GM19328 (cell line): ENCODE results near the gene GTSE1.
A peak's percentile ranks its signal among the peaks of the same experiment; 100 is the strongest.

Experiments used
- ATAC-seq: cut with Tn5 transposase; IDR thresholded peaks from one replicate; pipeline ENCODE4 v1.9.1; 2021; ENCODE audit warnings: mild to moderate bottlenecking, moderate library complexity; ENCODE audit not compliant: unreplicated experiment

GTSE1 gene

DNA sequence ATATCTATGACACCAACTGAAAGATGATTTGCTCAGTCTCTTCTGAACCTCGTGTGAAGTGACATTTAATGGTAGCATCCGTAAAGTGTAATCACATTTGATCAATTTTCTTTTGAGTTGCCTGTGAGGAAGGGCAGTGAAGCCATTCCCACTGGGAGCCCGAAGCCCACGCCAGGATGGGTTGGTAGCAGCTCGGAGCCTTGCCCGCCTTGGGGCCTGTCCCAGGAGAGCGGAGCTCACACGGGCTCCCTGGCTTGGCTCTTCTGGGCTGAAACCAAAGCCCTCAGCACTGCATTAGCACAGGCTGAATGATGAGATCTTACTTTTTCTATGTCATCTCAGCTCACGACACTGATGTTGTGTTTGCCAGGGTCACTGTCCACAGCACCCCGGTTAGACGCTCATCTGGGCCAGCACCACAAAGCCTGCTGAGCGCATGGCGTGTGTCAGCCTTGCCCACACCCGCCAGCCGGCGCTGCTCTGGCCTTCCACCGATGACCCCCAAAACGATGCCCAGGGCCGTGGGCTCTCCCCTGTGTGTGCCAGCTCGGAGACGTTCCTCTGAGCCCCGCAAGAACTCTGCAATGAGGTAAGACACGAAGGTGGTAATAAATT is 29.5 kb downstream of the GTSE1 start:
- ATAC-seq: no peak

DNA sequence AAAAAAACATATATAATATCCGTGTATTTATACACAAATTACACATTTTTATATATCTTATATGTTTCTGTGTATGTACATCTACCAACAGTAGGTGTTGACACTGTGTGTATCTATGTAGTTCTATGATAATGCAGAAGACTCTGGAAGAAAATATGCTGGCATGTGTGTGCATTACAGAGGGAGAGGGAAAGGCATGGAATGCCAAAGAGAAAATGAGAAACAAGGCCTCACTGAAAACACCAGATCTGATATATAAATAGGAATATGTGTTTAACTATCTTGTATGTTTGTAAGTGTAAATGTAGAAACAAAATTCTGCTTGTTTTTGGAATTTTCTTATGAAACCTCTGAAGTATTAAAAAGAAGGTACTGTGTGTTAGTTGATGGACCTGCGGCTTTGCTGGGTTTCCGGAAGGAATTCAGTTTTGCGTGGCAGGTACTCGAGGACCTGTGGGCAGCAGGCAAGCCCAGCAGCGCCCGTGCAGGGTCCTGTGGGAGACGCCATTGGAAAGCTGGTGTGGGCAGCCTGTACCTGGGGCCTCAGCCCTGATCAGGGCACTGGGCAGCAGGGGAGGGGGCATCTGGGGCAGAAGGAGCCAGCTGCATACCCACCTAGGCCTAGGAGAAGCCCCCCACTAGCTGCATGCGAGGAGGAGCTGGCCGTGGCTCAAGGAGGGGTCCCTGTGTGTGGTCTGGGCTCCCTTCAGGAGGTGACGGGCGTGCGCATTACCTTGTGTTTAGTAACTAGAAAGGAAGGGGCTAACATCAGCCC is 31.2 kb downstream of the GTSE1 start:
- ATAC-seq: no peak

DNA sequence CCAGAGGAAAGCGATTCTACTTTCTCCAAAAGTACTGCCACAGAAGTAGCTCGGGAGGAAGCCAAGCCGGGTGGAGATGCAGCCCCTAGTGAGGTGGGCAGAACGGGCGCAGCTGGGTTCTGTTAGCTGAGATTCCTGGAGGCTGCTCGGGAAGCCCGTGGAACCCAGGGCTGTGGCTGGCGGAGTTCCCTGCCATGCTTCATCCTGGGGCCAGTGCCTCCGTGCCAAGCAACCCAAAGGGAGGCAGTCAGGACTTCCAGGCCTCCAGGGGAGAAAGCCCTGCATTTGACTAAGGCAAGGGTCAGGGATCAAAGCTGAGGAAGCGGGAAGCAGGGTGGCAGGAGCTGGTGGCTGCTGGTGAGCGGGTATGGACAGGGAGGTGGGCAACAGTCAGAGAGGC is 32.1 kb downstream of the GTSE1 start:
- ATAC-seq: no peak

DNA sequence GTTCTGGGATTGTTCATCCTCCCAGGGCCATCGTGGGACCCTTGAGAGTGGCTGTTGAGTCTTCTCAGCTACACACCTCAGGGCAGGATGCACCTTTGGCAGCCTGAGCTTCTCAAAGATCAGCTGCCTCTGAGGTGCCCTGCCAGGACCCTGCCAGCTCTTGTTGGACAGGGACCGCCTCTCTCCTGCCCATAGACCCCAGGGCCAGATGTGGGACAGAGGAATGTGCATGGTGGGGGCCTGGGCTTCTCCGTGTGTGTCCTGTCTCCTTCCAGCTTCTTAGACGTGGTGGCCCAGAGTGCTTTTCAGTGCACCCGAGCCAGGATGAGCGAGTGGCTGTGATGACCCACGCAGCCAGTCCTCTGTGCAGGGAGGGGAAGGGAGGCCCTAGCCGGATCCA is 32.9 kb downstream of the GTSE1 start:
- no peak for ATAC-seq

DNA sequence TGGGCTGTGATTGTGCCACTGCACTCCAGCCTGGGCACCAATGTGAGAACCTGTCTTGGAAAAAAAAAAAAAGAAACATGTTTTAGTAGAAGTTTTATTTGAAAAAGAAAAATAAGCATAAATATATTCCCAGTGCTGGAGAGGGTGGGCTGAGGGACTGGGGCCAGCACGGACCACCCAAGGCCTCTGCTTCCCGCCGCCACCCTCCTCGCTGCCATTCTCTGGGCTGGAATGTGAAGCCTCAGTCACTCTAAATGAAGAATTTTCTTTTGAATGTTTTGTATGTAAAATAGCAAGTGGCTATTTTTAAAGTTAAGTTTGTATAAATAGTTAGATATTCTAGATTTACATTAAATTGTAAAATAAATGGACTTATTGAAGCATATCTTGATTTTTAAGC is 33.8 kb downstream of the GTSE1 start:
- no peak for ATAC-seq

DNA sequence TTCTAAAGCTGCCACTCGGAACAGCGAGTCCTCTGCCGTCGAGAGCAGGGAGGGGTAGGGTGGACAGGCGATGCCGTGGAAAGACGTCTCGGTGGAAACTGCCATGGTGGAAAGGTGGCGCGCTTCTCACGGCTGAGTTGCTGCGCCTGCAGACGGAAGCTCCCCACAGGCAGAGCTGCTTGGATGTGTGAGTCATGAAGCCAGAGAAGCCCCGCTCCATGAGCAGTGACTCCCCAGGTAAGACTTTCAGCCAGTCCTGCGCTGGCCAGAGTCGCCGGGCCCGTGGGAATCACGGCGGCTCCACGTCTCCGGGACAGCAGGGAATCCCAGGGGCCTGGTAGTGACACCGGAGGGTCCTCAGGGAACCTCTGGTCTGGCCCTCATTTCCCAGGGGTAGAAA is 34.8 kb downstream of the GTSE1 start:
- ATAC-seq: no peak

DNA sequence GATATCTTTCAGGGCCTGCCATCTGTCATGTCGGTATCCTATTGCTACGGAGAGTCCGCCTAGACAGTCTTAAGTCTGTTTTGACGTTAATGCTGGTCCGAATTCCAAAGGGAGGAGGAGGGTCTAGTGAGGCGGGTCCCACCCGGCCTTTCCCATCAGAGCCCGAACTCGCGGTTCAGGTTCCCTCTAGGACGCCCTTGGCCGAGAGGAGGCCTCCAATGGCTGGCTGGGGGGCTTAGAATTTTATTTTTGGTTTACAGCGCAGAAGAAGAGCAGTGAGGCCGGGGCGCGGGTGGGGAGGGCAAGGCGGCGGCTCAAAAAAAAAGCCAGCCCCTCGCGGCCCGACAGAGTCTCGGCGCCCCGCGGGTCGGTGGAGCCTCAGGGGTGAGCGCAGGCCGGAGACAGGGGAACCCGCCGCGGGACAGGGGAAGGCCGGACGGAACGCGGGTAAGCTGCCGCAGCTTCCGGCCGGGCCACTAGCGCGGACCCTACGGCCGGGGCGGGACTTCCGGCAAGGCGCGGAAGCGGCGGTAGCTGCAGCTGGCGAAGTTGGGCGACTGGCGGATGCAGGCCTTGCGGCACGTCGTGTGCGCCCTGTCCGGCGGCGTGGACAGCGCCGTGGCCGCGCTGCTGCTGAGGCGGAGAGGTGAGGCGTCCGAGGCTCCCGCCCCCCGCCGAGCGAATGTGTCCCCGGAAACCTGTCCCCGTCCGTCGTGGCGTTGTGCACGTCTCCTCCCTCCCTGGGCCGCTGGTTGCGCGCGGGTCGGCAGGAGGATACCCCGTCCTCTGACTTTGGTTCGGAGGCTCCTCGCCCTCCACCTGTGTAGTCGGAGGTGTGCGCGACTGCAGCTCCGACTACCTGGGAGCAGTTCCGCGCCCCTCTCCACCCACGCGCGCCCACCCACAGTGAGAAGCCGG is 38.8 kb downstream of the GTSE1 start, which contains the start of gene TRMU:
Gene TRMU, plus strand, starts transcription at position 514 of the 918 bp plus-strand sequence. Its CDS starts 51 bp downstream, at position 565.
- ATAC-seq: peak; percentile 66

DNA sequence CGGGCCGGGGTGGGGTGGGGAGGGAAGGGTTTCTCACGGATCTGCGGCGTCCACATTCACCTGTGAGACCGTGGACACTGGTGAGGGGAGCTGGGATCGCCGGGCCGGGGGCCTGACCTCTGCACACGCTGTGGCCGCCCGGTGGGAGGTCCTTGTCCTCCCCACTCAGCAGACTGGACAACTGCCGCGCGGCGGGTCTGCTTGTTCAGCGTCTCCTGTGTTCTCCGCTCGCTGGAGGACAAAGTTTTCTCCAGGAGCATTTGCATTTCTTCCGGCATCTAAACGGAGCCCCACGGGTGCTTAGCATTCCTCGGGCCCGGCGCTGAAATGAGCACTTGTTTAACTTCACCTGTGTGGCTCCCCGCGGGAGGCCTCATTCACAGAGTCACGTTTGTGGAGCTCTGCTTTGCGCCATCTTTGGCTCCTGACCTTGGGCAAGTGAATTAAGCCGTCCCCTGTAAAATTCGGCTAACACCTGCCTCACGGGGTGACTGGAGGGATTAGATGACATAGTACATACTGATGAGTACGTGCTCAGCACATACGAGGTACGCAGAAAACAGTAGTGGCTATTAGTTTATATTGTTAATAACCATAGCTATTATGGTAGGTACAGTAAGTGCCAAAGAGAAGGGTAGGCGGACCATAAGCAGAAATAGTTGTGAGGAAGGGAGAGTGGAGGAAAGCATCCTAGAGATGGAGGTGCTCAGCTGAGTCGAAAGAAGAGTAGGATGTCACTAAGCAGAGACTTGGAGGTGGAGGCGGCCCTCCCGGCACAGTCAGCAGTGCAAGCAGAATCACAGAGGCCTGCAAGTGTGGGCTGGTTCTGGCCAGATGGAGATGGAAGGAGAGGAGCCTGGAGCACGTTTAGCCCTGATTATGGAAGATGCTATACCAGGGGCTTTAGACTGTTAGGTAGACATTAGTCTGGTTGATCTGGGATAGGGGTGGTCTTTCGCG is 39.7 kb downstream of the GTSE1 start:
- no peak for ATAC-seq

DNA sequence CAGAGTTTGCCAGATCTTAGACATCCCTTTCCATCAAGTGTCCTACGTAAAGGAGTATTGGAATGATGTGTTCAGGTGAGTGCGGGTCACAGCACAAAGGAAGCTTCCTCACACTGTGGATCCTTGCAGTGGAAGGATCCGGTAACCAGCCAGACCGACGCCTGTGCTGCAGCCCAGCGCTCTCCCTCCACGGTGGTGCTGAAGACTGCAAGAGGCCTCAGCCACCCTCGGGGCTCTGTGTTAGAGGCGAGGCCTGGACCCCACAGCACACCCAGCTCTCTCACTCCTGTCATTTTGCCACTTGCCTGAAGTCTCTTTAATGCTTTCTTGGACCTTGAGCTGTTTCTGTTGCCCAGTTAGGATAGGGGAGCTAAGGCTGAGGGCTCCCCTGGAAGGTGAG is 41.2 kb downstream of the GTSE1 start:
- ATAC-seq: no peak

DNA sequence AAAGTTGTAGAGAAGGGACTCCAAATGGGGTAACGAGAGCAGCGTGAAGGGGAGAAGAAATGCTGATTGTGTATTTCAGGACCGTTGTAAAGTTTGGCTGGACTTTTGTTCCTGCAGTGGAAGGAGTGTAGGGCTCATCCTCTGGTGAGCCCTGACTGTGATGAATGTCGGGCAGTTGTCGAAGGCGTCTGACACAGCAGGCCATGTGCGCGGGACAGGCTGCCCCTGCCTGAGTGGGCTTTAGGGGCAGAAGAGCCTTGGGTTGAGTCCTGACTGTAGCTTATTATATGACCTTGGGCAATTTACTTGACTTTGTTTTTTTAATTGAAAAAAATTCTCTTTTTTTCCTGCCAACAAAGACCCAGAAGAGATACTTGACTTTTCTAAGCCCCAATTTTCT is 42.0 kb downstream of the GTSE1 start:
- ATAC-seq: no peak

DNA sequence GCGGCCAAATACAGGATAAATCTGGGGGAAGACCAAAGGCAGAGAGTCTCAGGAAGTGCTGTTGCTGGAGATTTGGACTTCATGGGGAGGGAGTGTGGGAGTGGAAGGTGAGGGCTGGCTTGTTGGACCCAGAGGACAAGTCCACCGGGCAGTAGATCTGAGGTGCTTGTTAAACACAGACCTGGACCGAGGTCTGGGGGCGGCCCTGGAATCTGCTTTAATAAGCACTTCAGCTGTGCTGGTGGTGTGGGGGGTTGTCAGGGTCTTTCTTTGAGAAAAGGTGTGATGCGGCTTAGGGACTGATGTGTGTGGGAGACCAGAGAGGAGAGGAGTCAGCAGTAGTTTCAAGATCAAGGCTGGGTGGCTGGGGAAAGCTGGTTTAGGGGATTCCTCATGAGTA is 43.3 kb downstream of the GTSE1 start:
- no peak for ATAC-seq

DNA sequence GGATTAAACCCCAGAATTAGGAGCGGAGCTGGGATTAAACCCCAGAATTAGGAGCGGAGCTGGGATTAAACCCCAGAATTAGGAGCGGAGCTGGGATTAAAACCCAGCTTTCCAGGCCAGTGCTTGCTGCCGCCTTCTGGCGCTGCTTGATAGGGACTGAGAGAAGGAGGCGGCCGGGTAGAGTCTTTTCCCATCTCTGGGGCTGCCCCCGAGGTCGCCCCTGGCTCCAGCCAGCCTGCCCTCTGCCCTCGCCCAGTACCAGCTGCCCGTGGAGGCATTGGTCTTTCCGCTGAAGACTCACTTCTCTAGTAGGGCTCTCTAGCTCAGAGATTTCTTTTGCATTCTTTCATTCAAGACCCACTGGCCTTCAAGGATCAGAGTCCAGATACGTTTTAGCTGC is 44.0 kb downstream of the GTSE1 start:
- no peak for ATAC-seq

DNA sequence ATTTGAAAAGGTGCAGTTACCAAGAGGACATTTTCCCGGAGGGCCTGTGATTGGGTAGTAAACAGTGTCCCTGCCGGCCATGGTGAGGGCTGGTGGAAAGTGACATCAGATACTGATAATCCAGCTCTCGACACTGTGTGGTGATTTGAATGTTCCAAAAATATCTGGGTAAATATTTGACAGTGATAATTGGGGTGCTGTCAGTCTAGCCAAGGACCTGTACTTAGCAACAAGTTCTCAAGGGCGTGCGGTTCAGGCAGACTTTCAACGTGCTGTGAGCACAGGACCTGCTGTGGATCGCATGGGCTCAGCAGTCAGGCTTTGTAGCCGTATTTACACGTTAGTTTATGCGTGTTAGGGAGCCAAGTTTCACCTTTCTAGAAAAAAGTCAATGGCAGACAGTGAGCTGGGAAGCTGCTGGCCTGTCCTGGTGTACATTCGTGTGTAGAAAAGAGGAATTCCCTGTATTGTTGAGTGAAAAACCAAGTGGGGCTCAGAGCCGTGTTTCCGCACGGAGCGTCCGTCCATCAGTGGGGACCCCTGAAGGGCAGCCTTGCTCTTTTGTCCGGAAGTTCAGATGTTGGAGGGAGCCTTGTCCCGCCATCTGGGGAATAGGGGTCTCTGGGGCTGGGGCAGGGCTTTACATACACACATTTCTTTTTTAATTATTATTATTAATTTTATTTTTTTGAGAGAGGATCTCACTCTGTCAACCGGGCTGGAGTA is 50.2 kb downstream of the GTSE1 start:
- ATAC-seq: no peak

DNA sequence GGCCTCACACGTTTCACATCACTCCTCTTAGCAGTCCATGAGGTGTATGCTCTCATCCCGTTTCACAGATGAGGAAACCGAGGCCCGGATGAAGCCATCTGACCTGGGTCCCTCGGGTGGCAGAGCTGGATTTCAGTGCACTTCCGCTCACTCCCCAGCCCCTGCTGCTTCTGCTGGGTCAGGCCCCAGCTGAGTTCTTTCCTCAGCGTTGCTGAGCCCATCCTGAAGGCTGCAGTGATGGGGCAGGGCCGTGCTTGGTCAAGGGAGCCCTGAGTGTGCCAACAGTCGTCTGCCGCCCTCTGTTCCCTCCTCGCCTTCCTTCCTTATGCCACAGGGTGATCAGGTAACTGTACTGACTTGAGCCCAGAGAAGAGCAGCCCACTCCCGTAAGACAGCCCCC is 51.0 kb downstream of the GTSE1 start:
- ATAC-seq: no peak

DNA sequence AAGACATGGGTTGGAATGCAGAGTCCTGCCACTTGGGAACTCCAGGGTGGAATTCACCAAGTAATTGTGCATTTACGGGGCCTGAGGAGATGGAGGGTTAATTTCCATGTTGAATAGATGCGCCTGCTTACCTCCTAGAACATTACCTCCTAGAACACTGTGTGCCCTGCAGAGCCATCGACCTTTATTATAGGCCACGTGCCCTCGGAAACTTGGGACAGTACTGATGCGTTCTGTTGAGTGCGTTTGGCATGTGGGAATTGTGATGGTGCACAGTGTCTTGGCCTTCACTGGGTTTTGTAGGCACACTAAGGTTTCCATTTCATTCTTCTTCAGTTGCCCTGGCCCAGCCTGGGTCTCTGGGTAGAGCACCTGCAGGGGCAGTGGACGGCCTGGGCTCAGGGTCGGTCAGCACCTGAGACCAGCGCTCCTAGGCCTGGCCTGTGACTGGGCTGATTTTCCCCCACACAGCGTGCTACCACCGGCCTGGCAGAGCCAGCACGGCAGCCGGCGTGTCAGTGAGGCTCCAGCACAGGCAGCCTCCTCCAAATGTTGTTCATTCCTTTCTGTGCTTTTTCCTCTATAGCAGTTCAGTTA is 51.5 kb downstream of the GTSE1 start:
- no peak for ATAC-seq

DNA sequence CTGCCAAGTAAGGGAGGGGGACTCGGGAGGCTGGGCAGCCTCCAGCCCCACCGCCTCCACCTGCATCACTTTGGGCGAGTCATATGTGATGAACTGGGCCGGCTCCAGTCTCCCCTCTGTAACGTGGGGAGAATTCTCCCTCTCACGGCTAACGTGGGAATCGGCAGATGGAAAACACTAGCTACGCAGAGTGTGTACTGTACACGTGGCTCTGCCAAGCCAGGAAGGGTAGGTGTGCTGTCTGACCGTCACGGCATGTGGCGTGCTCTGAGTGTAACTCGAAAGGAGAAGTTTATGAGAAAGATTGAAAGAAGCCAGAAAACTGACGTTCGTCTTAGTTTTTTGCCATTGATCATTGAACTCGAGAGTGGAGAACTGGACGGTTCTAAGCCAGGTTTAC is 52.6 kb downstream of the GTSE1 start:
- ATAC-seq: no peak

DNA sequence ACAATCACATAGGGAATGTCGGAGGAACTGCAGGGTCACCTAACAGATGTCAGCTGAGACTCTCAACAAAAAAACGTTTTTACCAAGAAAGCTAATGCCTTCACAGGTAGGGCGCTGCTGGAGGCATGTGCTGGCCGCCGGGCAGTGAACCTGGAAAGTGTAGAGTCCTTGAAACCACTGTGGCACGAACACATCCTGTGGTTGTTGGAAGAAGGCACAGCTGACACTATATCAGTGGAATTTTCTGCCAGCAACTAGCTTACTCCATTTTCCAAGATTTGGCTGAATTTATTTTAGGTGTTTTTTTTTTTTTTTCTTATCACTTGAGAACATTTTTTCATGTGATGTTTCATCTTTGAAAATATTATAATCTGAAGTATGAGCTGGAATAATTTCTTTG is 53.0 kb downstream of the GTSE1 start:
- no peak for ATAC-seq

DNA sequence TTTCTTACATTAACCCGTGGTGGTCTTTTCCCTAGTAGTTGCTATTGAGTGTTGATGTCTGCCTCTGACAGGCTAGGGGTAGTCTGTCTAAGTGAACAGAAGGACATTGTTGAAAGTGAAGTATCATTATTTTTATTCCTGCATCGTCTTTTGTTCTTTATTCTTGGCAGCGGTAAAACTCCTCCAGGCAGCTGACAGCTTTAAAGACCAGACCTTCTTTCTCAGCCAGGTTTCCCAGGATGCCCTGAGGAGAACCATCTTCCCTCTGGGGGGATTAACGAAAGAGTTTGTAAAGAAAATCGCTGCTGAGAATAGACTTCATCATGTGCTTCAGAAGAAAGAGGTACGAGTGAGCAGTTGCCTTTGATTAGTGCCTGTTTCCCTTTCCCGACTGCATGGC is 53.5 kb downstream of the GTSE1 start:
- no peak for ATAC-seq

DNA sequence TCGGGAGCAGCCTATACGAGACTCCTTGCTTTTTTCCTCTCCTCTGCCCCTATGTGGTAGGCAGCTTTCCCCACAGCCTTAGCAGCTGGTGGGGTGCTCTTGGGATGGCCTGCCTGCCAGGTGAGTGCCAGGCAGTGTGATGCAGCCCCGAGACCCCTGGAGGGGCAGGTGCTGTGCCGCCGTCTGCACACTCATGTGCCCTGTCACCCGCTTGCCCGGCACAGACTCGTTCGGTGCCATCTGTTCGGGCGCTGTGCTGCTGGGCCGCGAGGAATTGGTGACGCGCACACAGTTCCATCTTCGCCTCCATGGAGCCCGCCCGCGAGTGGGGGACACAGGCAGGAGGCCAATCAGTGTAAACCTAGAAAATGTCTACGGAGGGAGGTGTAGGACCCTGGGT is 54.0 kb downstream of the GTSE1 start:
- ATAC-seq: no peak
